LNCaP clone FGC (cell line): ENCODE measurements around the gene GGNBP2.
A peak's percentile ranks its signal among the peaks of the same experiment; 100 is the strongest.

Source experiments
- DNase-seq: peaks from one replicate; pipeline ENCODE4 v3.0.0-alpha.2; 2011; ENCODE audit warnings: low read depth
- H3K4me3 ChIP-seq: 2 replicates; pipeline ENCODE4 v1.5.1; 2011; ENCODE audit warnings: mild to moderate bottlenecking, low read depth, low read length, control low read depth
- TF ChIP-seq, protein P1 (sequence below): IDR thresholded peaks from 2 replicates; pipeline ENCODE4 v1.5.1; 2012; ENCODE audit warnings: mild to moderate bottlenecking; ENCODE audit not compliant: control insufficient read depth, insufficient read depth; ENCODE audit errors: extremely low read depth

Gene GGNBP2

GRCh38 chr17:36608794-36609497 is 64.2 kb downstream of the GGNBP2 start:
- TF ChIP-seq, protein P1, sequence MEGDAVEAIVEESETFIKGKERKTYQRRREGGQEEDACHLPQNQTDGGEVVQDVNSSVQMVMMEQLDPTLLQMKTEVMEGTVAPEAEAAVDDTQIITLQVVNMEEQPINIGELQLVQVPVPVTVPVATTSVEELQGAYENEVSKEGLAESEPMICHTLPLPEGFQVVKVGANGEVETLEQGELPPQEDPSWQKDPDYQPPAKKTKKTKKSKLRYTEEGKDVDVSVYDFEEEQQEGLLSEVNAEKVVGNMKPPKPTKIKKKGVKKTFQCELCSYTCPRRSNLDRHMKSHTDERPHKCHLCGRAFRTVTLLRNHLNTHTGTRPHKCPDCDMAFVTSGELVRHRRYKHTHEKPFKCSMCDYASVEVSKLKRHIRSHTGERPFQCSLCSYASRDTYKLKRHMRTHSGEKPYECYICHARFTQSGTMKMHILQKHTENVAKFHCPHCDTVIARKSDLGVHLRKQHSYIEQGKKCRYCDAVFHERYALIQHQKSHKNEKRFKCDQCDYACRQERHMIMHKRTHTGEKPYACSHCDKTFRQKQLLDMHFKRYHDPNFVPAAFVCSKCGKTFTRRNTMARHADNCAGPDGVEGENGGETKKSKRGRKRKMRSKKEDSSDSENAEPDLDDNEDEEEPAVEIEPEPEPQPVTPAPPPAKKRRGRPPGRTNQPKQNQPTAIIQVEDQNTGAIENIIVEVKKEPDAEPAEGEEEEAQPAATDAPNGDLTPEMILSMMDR, result peak; percentile 35
- H3K4me3 ChIP-seq, result no peak overlapping the region
- no peak for DNase-seq

DNA sequence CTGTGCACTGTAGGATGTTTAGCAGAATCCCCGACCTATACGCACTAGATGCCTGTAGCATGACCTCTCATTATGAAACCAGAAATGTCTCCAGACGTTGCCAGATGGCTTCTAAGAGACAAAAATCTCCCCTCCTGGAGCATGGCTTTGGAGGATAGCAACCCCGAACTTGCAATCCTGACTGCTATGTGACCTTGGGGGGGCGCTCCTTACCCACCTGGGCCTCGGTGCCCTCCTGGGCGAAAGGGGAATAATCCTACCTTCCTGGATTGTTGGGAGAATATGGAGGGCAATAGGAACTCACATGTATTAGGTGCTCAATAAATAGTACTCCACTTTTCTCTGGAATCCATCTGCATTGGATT is 64.8 kb downstream of the GGNBP2 start:
- TF ChIP-seq, protein P1, result no peak
- DNase-seq, result no peak
- no peak overlapping the region for H3K4me3 ChIP-seq

GRCh38 chr17:36610474-36610873 is 65.8 kb downstream of the GGNBP2 start:
- no peak for DNase-seq
- TF ChIP-seq, protein P1, result no peak
- no peak overlapping the region for H3K4me3 ChIP-seq

DNA sequence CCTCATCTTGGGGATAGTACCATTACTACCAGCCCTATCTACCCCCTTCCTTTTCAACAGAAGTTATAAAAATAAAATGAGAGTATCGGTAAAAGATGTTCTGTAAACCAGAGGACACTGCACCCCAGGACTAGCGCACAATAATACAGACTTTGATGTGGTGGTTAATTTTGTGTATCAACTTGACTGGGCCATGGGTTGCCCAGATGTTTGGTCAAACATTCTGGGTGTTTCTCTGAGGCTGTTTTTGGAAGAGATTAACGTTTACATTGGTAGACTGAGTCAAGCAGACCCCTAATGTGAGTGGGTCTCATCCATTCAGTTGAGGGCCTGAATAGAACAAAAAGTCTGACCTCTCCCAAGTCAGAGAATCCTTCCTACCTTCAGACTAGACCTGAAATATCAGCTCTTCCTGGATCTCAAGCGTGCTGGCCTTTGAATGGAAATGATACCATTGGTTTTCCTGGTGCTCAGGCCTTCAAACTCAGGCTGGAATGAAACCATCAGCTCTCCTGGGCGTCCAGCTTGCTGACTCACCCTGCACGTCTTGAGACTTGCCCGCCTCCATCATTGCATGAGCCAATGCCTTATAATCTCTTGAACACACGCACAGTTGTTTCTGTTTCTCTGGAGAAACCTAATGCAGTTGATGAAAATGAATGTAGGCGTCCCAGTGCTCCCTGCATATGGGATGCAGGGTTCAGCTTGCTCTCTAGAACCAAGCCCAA is 66.8 kb downstream of the GGNBP2 start:
- no peak overlapping the region for H3K4me3 ChIP-seq
- TF ChIP-seq, protein P1, result no peak
- DNase-seq, result no peak

DNA sequence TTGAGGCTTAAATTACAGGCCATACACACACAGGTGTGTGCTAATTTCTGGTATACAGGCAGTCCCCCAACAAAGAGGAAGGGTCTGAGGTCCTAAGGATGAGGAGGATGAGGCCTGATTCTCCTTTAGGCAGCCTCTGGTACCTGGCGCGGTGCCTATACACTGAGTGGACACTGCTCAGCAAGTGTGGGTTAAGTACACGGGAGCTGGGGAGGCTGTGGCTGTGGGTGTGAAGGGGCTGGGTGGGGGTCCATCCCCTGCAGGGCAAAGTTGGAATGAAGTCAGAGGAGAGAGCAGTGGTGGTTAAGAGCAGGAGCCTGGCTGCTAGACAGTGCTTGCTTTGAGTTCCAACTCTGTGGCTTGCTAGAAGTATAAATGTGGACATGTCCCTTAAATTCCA is 67.6 kb downstream of the GGNBP2 start:
- DNase-seq, result no peak
- TF ChIP-seq, protein P1, result no peak

GRCh38 chr17:36613155-36613554 is 68.4 kb downstream of the GGNBP2 start:
- DNase-seq, result no peak
- TF ChIP-seq, protein P1, result no peak
- H3K4me3 ChIP-seq, result no peak overlapping the region

More for the DNA sequence above, 67.6 kb downstream of the GGNBP2 start:
- no peak overlapping the region for H3K4me3 ChIP-seq
